HFF-Myc (cell line): ENCODE results near the gene OGDHL.

Experiments used
- DNase-seq: peaks from one replicate; pipeline ENCODE4 v3.0.0-alpha.2; 2011; ENCODE audit warnings: low read depth; ENCODE audit errors: extremely low read depth
- H3K4me3 ChIP-seq: replicated peaks from 2 replicates; pipeline ENCODE4 v1.5.1; 2011; ENCODE audit warnings: low read depth, mild to moderate bottlenecking, control low read depth, low read length
- CTCF ChIP-seq: IDR thresholded peaks from 2 replicates; pipeline ENCODE4 v1.5.1; 2012; ENCODE audit warnings: mild to moderate bottlenecking, low read depth, low read length, control low read depth; ENCODE audit errors: missing control alignments

Gene OGDHL

DNA sequence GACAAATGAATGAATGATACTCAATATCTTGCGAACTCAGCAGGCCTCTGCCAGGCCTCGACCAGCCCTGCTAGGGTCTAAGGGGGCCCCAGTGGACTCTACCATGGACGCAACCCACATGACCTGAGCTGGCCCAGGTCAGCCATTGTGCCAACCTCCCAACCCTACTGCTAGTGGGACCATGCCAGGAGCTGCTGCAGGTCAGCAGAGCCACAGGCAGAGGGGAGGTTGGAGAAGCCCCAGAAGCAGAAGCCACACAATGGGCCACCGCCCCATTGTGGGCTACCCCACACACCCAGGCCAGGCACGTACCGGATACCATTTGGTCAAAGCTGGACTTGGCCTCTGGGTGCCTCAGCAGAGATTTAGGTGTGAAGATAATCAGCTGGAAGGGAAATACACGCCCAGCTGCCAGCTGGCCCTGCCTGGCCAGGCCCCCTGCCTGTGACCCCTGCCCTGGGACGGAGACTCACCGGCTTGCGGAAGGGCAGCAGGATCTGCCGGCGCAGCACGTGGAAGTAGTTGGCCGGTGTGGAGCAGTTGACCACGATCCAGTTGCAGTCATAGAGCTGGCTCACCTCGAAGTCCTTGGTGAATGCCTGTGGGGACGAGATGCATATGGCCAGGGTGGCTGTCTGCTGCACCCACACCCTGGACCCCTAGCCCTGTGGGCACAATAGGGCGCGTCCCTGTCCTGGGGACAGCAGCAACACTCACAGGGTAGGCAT is 24.5 kb downstream of the OGDHL start:
- H3K4me3 ChIP-seq = no peak overlapping the region
- DNase-seq = no peak
- TF ChIP-seq CTCF = no peak

DNA sequence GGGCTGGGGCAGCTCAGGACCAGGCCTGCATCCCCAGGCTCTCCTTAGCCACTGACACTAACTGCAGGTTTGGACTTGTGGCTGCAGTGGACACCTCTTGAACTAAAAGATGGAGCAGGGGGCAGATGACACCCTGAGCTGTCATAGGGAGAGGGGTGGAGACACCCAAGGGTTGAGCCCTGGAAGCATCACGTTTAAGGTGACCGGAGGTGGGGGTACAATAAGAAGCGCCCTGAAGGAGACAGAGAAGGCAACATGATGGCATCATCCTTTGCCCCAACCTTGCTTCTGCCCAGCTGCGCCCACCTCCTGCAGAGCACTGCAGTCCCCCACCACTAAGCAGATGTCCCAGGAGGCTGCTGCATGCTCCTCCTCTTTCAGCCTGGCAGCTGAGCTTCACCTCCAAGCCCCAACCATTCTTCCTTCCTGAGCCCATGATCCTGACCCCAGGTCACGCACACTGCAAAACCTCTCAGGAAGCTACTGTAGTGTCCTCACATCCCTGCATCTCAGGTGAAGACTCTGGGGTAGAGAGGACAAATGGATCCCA is 25.5 kb downstream of the OGDHL start:
- H3K4me3 ChIP-seq = no peak overlapping the region
- no peak for DNase-seq
- TF ChIP-seq CTCF = no peak

GRCh38 chr10:49735848-49736563 is 26.1 kb downstream of the OGDHL start:
- no peak overlapping the region for H3K4me3 ChIP-seq
- TF ChIP-seq CTCF = no peak
- DNase-seq = no peak

DNA sequence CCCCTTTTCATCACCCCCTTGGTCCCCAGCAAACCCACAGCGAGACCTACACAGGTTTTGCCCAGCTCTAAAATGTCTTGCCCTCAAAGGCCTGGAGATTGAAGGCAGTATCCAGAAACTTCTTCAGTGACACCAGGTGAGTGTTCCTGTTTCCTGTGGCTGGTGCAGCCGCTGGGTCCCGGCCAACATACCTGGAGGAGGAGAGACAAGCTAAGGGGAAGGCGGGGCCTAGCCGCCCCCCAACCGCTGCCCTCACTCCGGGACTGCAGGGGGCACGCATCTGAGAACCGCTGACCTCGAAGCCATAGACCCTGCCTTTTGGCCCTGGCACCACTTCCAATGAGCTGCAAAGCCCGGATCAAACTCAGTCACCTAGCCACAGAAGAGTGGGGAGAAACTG is 27.0 kb downstream of the OGDHL start:
- no peak for TF ChIP-seq CTCF
- DNase-seq = no peak
- no peak overlapping the region for H3K4me3 ChIP-seq

DNA sequence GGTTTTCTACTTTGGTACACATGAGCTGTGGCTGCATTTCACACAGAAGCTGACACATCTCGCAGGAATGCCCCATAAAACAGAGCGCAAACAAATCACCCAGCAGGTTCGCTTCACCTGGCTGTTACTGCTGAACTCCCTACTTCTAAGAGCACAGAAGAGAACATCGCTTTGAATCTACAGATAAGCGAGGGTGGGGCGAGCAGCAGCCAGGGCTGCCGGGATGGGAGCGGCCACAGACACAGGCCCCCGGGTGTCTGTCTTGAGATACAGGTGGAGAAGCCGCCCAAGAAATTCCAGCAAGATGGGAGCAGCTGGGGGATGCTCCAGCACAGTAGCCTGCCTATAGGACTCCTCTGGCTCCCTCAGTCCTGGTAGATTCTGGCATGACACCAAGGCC is 27.4 kb downstream of the OGDHL start:
- no peak for DNase-seq
- TF ChIP-seq CTCF = no peak
- H3K4me3 ChIP-seq = no peak overlapping the region

GRCh38 chr10:49733866-49734265 is 28.3 kb downstream of the OGDHL start:
- DNase-seq = no peak
- no peak for TF ChIP-seq CTCF
- H3K4me3 ChIP-seq = no peak overlapping the region
